Measurements from ENCODE around the gene FOXP1.

Gene FOXP1

DNA sequence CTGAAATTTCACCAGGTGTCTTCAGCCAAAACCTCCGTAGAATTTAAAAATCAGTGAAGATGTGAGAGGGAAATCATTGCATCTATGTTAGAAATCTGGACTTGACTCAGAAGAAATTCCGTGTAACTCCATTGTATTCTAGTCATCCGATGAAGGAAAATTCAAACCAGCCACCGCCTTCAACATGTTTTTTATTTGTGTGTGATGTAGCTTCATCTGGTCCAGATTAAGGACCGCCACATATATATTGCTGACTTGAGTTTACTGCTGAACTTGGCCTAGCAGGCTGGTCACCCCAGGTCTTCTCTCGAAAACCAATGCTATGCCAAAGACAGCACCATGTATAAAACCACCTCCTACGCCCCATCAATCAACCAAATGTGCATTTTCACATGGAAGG is 120.9 kb downstream of the FOXP1 start:
- Histone ChIP-seq H3K27me3 (ENCODE audit: control insufficient read depth, insufficient read depth, low read length) (no peaks in the 10 kb centered on the region), H3K4me1 (ENCODE audit: control insufficient read depth, insufficient read depth, low read length) (peaks cover 23% of the 10 kb centered on the region), H3K27ac (ENCODE audit: low read depth, low read length) (no peak overlapping the region), H3K9ac (ENCODE audit: low read depth, low read length) (no peak overlapping the region), H3K4me3 (ENCODE audit: low read depth, low read length) (no peak overlapping the region), H3K9me3 (ENCODE audit: control insufficient read depth, insufficient read depth, low read length) (no peaks in the 10 kb centered on the region), H3K36me3 (ENCODE audit: control insufficient read depth, insufficient read depth, low read length) (no peaks in the 10 kb centered on the region)

DNA sequence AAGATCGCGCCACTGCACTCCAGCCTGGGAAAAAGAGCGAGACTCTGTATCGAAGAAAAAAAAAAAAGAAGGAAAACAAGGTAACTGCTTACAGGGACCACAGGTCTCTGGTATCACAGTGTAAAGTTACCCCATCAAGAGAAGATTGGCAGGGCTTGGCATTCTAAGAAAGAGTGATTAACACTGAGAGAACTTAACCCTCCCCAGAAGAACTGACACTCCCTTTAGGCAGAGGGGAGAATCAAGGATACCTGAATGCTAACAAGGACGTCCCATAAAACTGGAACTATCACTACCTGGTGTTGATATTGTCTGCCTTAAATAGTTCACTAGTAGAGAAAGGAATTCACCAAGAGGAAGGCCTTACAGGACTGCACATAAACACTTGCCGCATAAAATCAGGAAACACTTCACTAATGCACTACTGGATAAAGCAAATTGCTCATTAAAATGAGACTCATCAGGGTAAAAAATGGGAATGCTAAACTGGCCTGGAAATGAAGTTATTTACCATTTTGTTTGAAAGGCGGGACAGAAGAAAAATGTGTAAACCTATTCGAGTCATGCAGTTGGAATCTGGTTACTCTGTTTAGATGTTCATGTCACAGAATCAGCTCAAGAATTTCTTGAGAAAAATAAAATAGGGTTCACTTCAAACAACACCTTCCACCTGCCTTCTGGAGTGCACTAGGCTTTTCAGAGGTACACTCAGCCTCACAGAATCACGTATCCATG is 121.6 kb downstream of the FOXP1 start:
- H3K9ac ChIP-seq (ENCODE audit: low read depth, low read length), result no peak overlapping the region
- peaks cover 17% of the 10 kb centered on the region for H3K4me1 ChIP-seq (ENCODE audit: control insufficient read depth, insufficient read depth, low read length)
- no peak overlapping the region for H3K4me3 ChIP-seq (ENCODE audit: low read depth, low read length)
- H3K36me3 ChIP-seq (ENCODE audit: control insufficient read depth, insufficient read depth, low read length), result no peaks in the 10 kb centered on the region
- no peaks in the 10 kb centered on the region for H3K27me3 ChIP-seq (ENCODE audit: control insufficient read depth, insufficient read depth, low read length)
- H3K9me3 ChIP-seq (ENCODE audit: control insufficient read depth, insufficient read depth, low read length), result no peaks in the 10 kb centered on the region
- H3K27ac ChIP-seq (ENCODE audit: low read depth, low read length), result no peak overlapping the region

DNA sequence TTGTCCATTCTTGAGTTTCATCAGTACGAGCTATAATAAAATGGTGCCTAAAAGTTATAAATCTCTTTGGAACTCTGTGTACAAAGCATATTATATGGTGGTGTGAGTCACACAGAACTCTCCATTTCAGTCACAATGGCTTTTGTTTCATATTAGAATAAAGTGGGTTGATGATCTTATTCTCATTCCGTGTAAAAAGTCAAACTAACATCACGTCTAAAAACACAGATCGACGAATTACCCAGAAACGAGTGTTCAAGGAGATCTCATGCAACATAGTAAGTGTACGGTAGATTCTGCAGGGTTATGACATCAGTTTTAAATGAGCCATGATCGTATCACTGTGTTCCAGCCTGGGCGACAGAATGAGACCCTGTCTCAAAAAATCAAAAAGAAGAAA is 122.4 kb downstream of the FOXP1 start:
- no peak overlapping the region for H3K9ac ChIP-seq (ENCODE audit: low read depth, low read length)
- no peaks in the 10 kb centered on the region for H3K9me3 ChIP-seq (ENCODE audit: control insufficient read depth, insufficient read depth, low read length)
- H3K27me3 ChIP-seq (ENCODE audit: control insufficient read depth, insufficient read depth, low read length), result no peaks in the 10 kb centered on the region
- H3K27ac ChIP-seq (ENCODE audit: low read depth, low read length), result no peak overlapping the region
- no peaks in the 10 kb centered on the region for H3K36me3 ChIP-seq (ENCODE audit: control insufficient read depth, insufficient read depth, low read length)
- no peak overlapping the region for H3K4me3 ChIP-seq (ENCODE audit: low read depth, low read length)
- peaks cover 15% of the 10 kb centered on the region; the same call in 1 of the 2 replicates for H3K4me1 ChIP-seq (ENCODE audit: control insufficient read depth, insufficient read depth, low read length)

DNA sequence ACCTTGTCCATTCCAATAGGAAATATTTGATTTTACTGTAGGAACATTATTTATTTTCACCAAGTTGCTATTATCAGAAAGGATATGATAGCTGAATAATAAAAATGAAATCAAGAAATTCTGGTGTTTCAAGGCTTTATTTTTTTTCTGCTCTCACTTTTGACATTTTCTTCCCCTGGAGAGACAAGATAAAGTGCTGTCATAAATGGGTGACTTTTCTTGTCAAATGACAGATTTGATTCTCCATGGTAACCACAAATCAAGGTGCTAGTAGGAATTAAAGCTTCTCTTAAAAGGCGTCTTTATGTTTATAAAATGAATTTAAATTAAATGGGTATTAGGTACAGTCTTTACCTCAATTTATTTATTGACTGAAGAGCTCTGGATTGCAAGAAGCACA is 124.6 kb downstream of the FOXP1 start:
- Histone ChIP-seq H3K27ac (ENCODE audit: low read depth, low read length) (no peak overlapping the region), H3K9me3 (ENCODE audit: control insufficient read depth, insufficient read depth, low read length) (no peaks in the 10 kb centered on the region), H3K9ac (ENCODE audit: low read depth, low read length) (no peak overlapping the region), H3K27me3 (ENCODE audit: control insufficient read depth, insufficient read depth, low read length) (no peaks in the 10 kb centered on the region), H3K36me3 (ENCODE audit: control insufficient read depth, insufficient read depth, low read length) (no peaks in the 10 kb centered on the region), H3K4me1 (ENCODE audit: control insufficient read depth, insufficient read depth, low read length) (peaks cover 18% of the 10 kb centered on the region; the same call in 1 of the 2 replicates), H3K4me3 (ENCODE audit: low read depth, low read length) (no peak overlapping the region)

DNA sequence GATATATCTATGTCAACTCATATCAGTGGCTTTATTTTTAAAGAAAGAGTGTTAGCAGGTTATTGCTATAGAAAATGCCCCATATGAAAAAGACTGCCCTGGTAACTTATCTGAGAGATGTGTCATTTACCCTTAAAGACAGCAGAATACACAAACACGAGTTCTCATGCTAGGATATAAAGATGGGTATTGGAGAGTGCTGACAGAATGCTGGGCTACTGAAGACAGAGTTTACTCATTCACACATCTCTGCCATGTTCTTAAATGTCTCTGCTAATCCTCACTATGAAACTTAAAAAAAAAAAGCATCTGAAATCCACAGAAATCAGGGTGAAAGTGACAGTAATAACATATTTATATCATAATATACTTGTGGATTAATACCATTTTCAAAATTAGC is 126.7 kb downstream of the FOXP1 start:
- Histone ChIP-seq H3K9me3 (ENCODE audit: control insufficient read depth, insufficient read depth, low read length) (no peaks in the 10 kb centered on the region), H3K27ac (ENCODE audit: low read depth, low read length) (no peak overlapping the region), H3K9ac (ENCODE audit: low read depth, low read length) (no peak overlapping the region), H3K4me3 (ENCODE audit: low read depth, low read length) (no peak overlapping the region), H3K27me3 (ENCODE audit: control insufficient read depth, insufficient read depth, low read length) (no peaks in the 10 kb centered on the region), H3K36me3 (ENCODE audit: control insufficient read depth, insufficient read depth, low read length) (no peaks in the 10 kb centered on the region), H3K4me1 (ENCODE audit: control insufficient read depth, insufficient read depth, low read length) (peaks cover 17% of the 10 kb centered on the region; the same call in 1 of the 2 replicates)

DNA sequence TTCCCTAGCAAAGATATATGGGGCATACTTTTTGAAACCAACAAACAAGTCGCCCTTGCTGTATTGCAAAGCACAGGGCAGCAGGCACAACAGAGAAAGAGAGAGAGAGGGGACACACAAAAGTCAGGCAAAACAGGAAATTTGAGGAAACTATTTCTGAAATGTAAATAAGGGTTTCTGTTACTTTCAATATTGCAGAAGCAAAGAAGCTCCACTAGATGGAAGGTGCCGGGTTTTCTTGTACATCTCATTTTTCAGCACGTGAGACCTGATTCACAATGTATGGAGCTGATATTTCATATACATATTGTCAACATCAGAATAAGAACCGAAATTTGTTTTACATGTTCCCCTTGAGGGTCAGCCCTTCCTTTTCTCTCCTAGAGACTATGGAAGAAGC is 127.4 kb downstream of the FOXP1 start:
- H3K4me3 ChIP-seq (ENCODE audit: low read depth, low read length), result no peak overlapping the region
- no peak overlapping the region for H3K27ac ChIP-seq (ENCODE audit: low read depth, low read length)

DNA sequence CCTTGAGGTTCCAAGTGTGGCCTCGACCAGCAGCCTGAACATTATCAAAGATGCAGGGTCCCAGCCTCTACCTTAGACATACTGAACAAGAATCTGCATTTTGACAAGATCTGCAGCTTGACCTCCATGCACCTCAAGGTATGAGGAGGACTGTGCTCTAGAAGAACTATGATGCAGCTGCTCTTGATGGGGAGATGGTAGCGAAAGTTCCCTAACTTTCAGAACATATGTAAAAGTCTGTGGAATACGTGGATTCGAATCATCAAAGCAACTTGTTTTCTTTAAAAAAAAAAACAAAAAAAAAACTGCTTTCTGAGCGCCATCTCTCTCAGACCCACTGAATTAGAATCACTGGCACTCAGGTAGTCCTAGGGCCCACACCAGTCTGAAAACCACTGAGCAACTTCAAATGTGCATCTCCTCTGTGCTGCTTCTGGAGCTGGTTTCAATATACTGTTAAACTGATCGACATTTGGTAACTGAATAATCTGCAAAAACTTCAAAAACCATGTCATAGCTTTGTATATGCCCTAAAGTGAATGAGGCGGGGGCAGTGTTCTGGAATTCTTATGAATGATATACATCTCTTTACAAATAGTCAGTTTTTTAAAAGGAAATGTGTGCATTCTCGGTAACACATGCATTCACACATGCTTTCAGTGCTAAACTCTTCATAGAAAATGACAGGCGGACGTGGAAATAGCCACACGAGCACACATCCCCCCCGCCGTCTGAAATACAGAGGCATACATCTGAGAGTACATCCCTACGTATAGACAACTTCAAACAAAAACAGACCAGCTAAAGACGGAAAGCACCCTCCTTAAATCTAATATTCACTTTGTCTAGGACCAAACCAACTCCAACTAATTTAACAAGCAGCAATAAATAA is 128.8 kb downstream of the FOXP1 start:
- no peak overlapping the region for H3K4me3 ChIP-seq (ENCODE audit: low read depth, low read length)
- H3K4me1 ChIP-seq (ENCODE audit: control insufficient read depth, insufficient read depth, low read length), result peaks cover 28% of the 10 kb centered on the region; the same call in 1 of the 2 replicates
- no peaks in the 10 kb centered on the region for H3K27me3 ChIP-seq (ENCODE audit: control insufficient read depth, insufficient read depth, low read length)
- no peaks in the 10 kb centered on the region for H3K36me3 ChIP-seq (ENCODE audit: control insufficient read depth, insufficient read depth, low read length)
- H3K9ac ChIP-seq (ENCODE audit: low read depth, low read length), result no peak overlapping the region
- no peak overlapping the region for H3K27ac ChIP-seq (ENCODE audit: low read depth, low read length)
- no peaks in the 10 kb centered on the region for H3K9me3 ChIP-seq (ENCODE audit: control insufficient read depth, insufficient read depth, low read length)

More for the DNA sequence above, 127.4 kb downstream of the FOXP1 start:
- Histone ChIP-seq H3K27me3 (ENCODE audit: control insufficient read depth, insufficient read depth, low read length) (no peaks in the 10 kb centered on the region), H3K9ac (ENCODE audit: low read depth, low read length) (no peak overlapping the region), H3K9me3 (ENCODE audit: control insufficient read depth, insufficient read depth, low read length) (no peaks in the 10 kb centered on the region), H3K36me3 (ENCODE audit: control insufficient read depth, insufficient read depth, low read length) (no peaks in the 10 kb centered on the region), H3K4me1 (ENCODE audit: control insufficient read depth, insufficient read depth, low read length) (peaks cover 21% of the 10 kb centered on the region; the same call in 1 of the 2 replicates)

DNA sequence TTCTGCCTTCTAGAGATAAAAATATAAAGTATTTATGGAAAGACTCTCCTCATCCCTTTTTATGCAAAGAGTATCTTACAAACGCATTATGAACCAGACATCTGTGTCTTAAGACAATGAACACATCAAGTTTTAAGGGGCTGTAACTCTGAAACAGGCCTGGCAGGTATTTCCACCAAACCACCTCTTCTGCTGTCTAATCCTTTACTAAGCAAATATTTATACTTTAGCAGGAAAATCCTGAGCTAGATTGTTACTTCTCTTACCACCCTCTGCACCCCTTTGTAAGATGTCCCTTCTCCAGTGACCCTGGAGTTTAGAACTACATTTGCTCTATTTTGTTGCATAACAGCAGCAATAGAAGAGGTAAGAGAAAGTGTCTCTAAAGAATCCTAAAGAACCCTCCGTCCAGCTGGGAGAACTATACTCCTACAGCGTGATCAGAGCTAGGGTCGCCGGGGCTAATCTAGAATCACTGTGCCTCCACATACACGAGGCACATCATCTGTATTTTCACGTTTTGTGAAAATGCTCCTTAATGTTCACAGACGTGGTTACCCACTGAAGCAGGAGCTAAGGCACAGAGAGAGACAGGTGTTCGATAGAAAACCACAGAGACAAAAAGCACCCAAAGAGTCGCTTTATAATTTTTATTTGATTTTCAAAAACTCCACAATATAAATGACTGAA is 129.6 kb downstream of the FOXP1 start:
- no peaks in the 10 kb centered on the region for H3K9me3 ChIP-seq (ENCODE audit: control insufficient read depth, insufficient read depth, low read length)
- H3K36me3 ChIP-seq (ENCODE audit: control insufficient read depth, insufficient read depth, low read length), result no peaks in the 10 kb centered on the region
- no peak overlapping the region for H3K9ac ChIP-seq (ENCODE audit: low read depth, low read length)
- no peaks in the 10 kb centered on the region for H3K27me3 ChIP-seq (ENCODE audit: control insufficient read depth, insufficient read depth, low read length)
- peaks cover 34% of the 10 kb centered on the region; the same call in 1 of the 2 replicates for H3K4me1 ChIP-seq (ENCODE audit: control insufficient read depth, insufficient read depth, low read length)
- no peak overlapping the region for H3K27ac ChIP-seq (ENCODE audit: low read depth, low read length)
- no peak overlapping the region for H3K4me3 ChIP-seq (ENCODE audit: low read depth, low read length)

DNA sequence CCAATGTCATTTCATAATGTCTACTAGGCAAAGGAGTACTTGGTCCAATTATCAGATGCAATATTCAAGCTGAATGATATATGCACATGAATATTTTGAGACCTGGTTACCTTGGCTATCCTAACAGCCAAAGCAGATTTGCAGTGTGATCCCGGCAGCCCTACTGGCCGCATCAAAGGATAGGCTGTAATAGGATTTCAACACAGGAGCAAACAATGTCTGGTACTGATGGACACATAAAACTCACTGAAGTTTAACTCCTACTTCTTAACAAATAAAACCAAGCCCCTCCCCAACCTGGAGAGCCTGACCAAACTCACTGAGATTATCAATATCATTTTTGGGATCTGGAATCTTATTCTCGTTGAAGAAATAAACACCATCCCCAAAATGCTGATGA is 130.2 kb downstream of the FOXP1 start:
- H3K27me3 ChIP-seq (ENCODE audit: control insufficient read depth, insufficient read depth, low read length), result no peaks in the 10 kb centered on the region
- peaks cover 34% of the 10 kb centered on the region; the same call in 1 of the 2 replicates for H3K4me1 ChIP-seq (ENCODE audit: control insufficient read depth, insufficient read depth, low read length)
- no peak overlapping the region for H3K4me3 ChIP-seq (ENCODE audit: low read depth, low read length)
- H3K36me3 ChIP-seq (ENCODE audit: control insufficient read depth, insufficient read depth, low read length), result no peaks in the 10 kb centered on the region
- H3K9ac ChIP-seq (ENCODE audit: low read depth, low read length), result no peak overlapping the region
- no peaks in the 10 kb centered on the region for H3K9me3 ChIP-seq (ENCODE audit: control insufficient read depth, insufficient read depth, low read length)
- H3K27ac ChIP-seq (ENCODE audit: low read depth, low read length), result no peak overlapping the region

DNA sequence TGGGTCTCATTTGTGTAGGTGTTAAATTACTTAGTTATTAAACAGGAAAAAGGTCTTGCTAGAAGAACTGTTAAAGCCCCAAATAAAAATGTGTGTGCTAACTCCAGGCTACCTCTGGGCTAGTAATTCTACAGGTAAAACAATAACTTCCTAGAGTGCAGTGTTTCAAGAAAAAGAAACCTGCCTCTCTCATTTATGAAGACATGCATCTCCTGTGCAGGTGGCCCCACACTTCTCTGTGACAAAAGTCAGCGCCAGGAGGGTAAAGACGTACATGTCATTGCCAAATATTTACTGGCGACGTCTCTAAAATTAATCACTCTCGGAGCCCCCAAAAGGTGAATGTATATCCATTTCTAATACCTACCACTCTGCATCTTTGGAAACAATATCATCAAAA is 131.7 kb downstream of the FOXP1 start:
- H3K9ac ChIP-seq (ENCODE audit: low read depth, low read length), result no peak overlapping the region

More for the DNA sequence above, 131.7 kb downstream of the FOXP1 start:
- Histone ChIP-seq H3K9me3 (ENCODE audit: control insufficient read depth, insufficient read depth, low read length) (no peaks in the 10 kb centered on the region), H3K27ac (ENCODE audit: low read depth, low read length) (no peak overlapping the region), H3K4me1 (ENCODE audit: control insufficient read depth, insufficient read depth, low read length) (peaks cover 28% of the 10 kb centered on the region; the same call in 1 of the 2 replicates), H3K4me3 (ENCODE audit: low read depth, low read length) (no peak overlapping the region), H3K36me3 (ENCODE audit: control insufficient read depth, insufficient read depth, low read length) (no peaks in the 10 kb centered on the region), H3K27me3 (ENCODE audit: control insufficient read depth, insufficient read depth, low read length) (no peaks in the 10 kb centered on the region)
